Kidney tubule cell (primary cell): ENCODE measurements around the gene GABRE.

Experiments
- DNase-seq: peaks from one replicate; pipeline ENCODE4 v3.0.0-alpha.2; 2018; ENCODE audit warnings: low spot score

The GABRE gene, protein sequence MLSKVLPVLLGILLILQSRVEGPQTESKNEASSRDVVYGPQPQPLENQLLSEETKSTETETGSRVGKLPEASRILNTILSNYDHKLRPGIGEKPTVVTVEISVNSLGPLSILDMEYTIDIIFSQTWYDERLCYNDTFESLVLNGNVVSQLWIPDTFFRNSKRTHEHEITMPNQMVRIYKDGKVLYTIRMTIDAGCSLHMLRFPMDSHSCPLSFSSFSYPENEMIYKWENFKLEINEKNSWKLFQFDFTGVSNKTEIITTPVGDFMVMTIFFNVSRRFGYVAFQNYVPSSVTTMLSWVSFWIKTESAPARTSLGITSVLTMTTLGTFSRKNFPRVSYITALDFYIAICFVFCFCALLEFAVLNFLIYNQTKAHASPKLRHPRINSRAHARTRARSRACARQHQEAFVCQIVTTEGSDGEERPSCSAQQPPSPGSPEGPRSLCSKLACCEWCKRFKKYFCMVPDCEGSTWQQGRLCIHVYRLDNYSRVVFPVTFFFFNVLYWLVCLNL

DNA sequence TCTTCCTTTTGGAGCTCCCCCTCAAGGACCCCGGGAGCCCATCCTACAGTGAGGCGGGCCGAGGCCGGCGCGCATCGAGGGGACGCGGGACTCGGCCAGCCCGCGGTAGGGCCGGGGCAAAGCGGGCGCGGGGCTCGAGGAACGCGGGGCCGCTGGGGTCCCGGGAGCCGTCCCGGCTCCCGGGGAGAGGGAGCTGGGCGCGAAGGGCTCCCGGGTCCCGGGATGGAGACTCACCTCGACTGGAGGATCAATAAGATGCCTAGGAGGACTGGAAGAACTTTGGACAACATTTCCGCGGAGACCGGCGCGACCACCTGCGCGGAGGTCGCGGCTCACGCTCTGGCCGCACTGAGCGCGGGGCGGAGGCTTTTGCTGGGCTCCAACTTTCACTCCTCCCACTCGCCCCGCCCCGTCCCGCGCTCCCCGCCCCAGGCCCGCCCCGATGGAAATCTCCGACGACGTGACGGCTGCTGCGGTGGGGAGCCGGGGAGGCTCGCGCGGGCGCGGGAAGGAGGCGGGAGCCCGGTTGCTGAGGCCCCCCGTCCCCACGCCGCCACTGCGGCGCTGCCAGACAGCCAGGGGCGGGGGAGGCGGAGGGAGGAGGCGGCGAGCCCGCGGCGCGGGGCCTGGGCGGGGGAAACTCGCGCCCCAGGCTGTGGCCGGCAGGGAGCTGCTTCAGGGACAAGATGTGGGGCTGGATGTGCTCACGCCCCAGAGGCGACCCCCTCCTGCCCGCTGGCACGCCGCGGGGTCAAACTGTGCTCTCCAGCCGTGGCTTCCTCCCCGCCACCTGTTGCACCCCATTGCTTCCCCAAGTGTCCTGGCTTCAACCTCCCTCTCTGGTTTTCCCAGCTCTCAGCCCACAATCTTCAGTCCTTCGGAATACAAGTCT is at the start of gene GABRE:
Gene GABRE (minus strand): TSS at position 341 of the 892 bp plus-strand sequence. CDS start 51 bp downstream, at position 290.
- DNase-seq = peak; percentile 18

GRCh38 chrX:152020888-152021287 is 46.4 kb upstream of the GABRE start:
- DNase-seq = no peak

- no peak for DNase-seq
Measured at GRCh38 chrX:151999813-152000212, 25.3 kb upstream of the GABRE start.

GRCh38 chrX:151997539-151997938 is 23.1 kb upstream of the GABRE start:
- no peak for DNase-seq

DNA sequence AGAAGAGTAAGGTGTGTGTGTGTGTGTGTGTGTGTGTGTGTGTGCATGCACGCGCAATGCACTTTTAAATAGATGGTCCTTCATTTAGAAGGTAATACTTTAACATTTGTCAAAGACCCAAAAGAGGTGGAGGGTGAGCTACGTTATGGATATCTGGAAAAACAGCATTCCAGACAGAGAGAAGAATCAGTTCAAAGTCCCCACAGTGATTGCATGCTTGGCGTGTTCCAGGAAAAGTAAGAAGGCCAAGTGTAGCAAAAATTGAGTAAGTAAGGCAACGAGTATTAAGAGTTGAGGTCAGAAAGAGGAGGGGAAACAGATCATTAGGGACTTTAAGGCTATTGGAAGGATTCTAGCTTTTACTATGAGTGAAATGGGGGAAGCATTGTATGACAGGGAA is 21.9 kb upstream of the GABRE start:
- no peak for DNase-seq

DNA sequence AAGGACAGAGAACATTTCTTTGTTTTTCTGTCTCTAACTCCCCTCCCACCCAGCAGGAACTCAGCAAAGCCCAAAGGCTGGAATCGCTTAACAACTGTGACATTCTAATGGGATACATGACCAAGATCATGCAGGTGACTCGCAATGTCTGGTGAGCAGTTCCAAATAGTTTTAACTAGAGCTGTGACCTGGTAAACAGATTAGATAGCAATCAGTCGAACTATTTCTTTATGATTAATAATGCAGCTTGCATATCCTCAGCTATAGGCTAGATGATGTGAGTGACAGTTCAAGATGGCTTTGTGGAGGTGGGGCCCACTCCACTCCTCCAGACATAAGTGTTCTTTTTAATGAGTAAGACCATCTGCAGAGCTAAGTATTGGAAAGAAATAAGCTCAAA is 20.0 kb upstream of the GABRE start:
- no peak for DNase-seq

DNA sequence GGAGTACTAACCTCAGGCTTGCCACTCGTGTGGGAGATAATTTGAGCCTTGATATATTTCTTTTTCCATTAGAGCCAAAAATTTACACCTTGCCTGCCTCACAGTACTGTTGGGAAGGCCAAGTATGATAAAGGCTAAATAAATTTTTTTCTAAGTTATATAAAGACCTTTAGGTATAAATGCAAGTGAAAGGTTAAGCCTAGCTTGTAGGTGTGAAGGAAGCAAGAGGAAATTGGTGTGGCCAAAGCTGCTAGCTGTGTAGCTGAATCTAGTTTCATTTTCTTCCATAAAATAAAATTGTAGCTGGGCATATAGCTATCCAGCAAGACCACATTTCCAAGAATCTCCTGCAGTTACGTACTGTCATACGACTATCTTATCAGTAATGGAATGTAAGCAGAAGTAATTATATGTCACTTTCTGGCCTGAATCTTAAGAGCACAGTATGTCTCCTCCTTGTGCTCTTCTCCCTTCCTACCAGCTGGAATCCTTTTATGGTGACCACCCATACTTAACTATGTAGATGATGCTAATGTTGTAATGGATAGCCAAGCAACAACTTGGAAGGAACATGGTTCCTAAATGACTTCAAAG is 14.3 kb upstream of the GABRE start:
- no peak for DNase-seq

DNA sequence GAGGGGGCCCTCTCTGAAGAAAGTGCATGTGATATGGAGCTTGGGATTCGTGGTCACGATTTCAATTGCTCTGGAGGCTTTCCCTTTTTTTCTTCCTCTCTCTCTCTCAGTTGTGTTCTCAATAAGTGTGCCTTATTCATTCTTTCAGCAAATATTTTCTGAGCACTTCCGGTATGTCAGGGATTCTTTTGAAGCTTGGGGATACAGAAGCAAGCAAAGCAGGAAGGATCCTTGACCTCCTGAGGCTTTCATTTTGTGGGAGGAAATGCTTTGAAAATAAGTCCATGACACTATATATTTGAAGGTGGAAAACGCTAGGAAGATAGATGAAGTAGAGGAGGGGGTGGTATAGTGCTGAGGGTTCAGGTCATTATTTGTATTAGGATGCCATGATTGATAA is 12.6 kb upstream of the GABRE start:
- no peak for DNase-seq

GRCh38 chrX:151985955-151986354 is 11.5 kb upstream of the GABRE start:
- DNase-seq = peak; percentile 41

DNA sequence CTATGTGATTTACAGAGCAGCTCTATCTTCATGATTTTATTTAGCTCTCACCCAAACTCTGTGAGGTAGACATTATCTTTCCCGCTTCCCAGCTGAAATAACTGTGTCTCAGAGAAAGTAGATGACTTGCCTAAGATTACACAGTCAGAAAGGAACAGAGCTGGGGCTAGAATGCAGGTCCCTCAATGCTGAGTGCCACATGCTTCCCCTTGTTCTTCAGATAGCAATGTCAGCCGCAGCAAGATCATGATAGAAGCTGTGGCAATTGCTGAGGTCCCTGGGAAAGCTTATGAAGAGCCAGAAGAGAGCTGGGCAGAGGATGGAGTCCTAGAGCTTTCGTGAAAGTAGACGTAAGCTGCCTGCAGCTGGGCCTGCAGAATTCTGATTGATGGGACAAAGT is 11.1 kb upstream of the GABRE start:
- no peak for DNase-seq

DNA sequence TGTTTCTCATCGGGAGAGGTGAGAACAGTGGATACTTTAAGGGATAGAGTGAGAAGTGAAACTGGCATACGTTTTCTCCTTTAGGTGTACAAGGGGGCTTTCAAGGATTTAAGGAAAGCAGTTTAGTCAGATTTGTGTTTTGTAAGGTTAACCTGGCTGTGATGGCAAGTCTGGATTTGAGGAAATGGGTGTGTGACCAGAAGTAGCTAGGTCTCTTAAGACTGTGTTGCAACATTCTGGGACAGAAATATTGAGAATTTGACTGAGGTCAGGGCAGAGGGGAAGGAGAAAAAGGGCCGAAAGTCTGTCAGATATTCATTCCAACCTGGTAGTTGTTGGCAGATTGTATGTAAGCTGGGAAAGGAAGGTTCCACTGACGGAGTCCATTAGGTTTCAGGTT is 10.4 kb upstream of the GABRE start:
- DNase-seq = no peak

DNA sequence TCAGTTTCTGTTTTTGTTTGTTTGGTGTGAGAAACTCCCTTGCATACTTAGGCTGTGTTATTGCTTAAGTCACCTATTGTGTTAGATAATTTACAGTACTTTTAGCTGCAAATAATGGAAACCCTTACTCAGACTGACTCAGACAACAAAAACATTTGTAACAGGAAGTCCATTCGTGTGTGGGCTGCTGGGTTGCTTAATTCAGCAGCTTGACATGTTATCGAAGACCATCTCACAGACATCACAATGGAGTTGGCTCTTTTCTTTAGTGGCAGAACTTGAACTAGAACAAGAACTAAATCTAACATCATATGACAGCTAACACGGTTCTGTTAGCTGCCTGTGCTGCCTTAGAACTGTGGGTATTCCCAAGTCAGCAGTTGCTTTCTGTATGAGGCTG is 9.9 kb upstream of the GABRE start:
- peak; percentile 74 for DNase-seq

GRCh38 chrX:151983186-151983585 is 8.7 kb upstream of the GABRE start:
- peak; percentile 68 for DNase-seq

DNA sequence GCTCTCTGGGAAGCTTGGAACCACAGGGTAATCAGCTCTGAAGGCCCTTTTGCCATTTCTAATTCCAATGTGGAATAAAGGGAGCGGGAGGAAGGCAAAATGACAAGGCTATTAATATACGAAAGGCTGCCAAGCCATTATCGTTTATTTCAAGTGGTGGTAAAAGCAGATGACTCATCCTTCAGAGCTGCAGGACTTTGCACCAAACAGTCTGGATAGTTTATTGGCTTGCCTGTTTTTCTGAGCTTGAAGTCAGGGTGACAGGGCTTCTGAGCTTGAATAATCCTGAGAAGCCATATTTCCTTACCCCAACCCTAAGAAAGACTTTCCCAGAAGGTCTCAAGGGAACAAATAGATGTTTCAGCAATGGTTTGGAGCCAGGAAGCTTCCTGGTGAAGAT is 7.7 kb upstream of the GABRE start:
- peak; percentile 56 for DNase-seq

GRCh38 chrX:151981129-151981528 is 6.7 kb upstream of the GABRE start:
- DNase-seq = peak; percentile 70

GRCh38 chrX:151977923-151978322 is 3.4 kb upstream of the GABRE start:
- no peak for DNase-seq

DNA sequence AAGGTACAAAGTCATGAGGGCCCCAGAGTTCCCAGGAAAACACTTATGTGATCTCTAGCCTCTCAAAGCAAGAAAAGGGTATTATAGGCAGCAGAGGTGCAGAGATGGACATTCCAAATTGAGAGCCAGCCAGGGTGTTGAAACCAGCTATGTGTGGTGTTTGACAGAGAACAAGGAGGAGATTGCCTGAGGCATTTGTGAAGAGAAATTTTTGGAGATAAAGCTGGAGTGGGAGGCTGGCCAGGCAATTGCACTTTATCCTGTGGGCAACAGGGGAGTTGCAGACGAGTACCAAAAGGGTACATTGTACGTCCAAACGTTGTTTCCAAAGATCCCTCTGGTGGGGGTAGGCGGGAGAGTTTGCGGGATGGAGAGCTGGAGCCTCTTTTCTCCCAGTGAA is 2.5 kb upstream of the GABRE start:
- DNase-seq = no peak

DNA sequence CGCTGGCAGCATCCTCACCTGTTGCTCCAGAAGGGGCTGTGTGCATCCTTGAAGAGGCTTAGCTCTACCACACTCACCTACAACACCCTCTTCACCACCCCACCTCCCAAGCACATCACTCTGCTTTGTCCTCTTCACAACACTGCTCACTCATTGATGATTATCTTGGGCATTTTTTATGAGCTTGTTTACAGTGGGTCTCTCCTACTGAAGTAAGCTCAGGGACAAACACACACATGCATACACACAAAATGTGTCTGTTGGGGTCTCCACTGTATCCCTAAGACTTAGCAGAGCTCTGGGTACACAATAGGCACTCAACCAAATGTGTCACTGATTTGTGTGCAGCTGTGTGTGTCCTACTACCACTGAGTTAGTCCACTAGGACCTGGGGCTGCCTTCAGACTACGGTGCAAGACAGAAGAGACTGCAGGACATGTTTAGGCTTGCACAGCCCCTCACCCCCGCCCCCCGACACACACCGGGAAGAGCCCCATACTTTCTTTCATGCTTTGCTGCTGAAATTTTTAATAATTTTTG is 1.3 kb upstream of the GABRE start:
- DNase-seq = no peak

DNA sequence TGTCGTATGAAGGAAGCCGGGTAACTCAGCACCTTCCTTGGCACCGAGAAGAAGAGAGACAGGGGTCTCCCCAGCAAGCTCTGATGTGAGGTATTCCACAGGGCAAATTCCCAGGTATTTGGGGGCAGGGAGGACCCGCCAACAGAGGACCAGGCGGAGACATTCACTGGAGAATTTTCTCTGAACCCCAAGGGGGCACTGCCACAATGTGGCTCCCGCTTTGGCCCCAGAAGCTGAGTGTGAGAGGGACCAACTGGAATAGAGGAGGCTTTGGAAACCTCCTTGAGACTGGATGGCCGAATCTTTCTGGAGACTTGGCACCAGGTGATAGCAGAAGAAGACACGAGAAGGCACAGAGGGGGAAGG is 735 bp upstream of the GABRE start:
- no peak for DNase-seq

DNA sequence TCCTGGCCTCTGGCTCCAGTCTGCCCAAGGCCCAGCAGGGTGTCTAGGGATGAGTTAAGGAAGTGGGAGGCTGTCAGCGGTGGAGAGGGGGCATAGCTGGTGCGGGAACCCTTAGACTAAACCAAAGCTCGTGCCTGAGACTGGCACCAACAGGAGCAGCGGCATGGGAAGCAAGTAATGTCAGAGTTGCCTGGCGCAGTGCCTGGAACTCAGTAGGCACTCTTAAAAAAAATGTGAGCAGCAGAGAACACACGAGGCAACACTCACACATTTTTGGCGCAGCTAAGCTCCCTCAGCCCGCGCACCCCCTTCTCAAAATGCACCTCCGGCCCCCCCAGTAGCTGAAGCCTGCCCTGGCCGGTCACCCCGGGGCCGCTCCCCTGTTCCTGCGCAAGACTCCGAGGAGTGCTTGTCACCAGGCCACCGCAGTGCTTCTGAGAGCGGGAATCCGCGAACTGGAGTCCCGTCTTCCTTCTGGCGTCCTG is 583 bp downstream of the GABRE start:
- DNase-seq = no peak

DNA sequence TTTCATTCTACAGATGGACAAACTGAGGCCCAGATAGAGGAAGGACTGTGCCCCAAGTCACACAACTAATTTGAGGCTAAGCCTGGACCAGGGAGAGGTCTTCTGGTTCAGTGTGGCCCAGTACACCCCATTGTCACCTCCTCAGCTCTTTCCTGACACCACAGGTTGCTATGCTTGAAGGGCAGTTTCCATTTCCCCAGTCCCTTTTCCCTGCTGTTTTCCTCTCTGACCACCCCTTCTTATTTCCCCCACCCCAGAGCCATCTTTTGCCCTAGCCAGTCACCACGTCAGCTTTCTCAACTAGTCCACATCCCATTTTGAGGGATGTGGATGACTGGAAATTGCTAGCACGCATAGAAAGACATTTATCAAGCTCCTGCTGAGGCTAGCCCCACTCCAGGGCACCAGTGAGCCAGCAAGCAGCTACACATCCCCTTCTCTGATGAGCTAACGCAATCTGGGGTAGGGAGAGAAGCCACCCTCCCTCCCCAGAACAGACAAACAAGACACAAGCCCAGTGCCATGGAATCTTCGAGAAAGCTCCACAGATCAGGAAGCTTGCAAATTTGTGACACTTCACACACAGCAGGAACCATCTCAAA is 1.3 kb downstream of the GABRE start:
- no peak for DNase-seq

- peak; percentile 50 for DNase-seq
Measured at GRCh38 chrX:151970661-151971060, 3.8 kb downstream of the GABRE start.
